DOHH2 (cell line): ENCODE results near the gene CASZ1.

Experiments used
- CTCF ChIP-seq: fragments of 200-600 bp; sonication (generic); IDR thresholded peaks from one replicate; pipeline ENCODE4 v1.5.1; 2014; ENCODE audit warnings: antibody characterized with exemption, mild to moderate bottlenecking, low read depth, low read length; ENCODE audit not compliant: poor library complexity, severe bottlenecking
- EZH2phosphoT487 ChIP-seq: fragments of 200-600 bp; sonication (generic); IDR thresholded peaks from 2 replicates; pipeline ENCODE4 v1.6.1; 2017; ENCODE audit warnings: borderline replicate concordance, mild to moderate bottlenecking, antibody characterized with exemption, low read length, moderate library complexity, mixed read lengths

- TF ChIP-seq CTCF (no peak), EZH2phosphoT487 (no peak)
Observed at GRCh38 chr1:10724948-10725847, 71.2 kb downstream of the CASZ1 start.
